Omental fat pad (tissue), 4 donors: ENCODE results near the gene MYCBPAP. TPM values are rescaled to one million over a fixed set of nuclear protein-coding genes. Genes with fewer than 3 reads are reported as not detected.

Experiments
- ATAC-seq: fragments of 150-250 bp; one replicate; pipeline ENCODE4 v1.9.1; 2016; ENCODE audit warnings: mild to moderate bottlenecking, moderate library complexity; ENCODE audit not compliant: low FRiP score
- DNase-seq: peaks from one replicate; pipeline ENCODE4 v3.0.0-alpha.2; 2019; ENCODE audit warnings: low spot score
- CTCF ChIP-seq, 3 donors: fragments of 450-650 bp; IDR thresholded peaks; one replicate each; pipeline ENCODE4 v1.5.1; 2016 to 2017; ENCODE audit warnings: antibody characterized with exemption in 3 of 3, mild to moderate bottlenecking in 3 of 3, moderate library complexity in 2 of 3
- total RNA-seq, 4 donors: library from RNA; depleted of rRNA; stranded (reverse); fragments of >200 nt; gene quantifications; one replicate each; pipeline ENCODE4 v1.1.0, GENCODE V29; 2016

MYCBPAP gene
- 1 to 10 TPM in 2 of 4 donors, under 1 TPM in 1, not detected in 1; 0.36 to 1.9 (median 1.0) TPM for total RNA-seq

- ATAC-seq = peak; percentile 83
Observed at GRCh38 chr17:50507871-50508572, at the start of gene MYCBPAP. MYCBPAP (plus strand) TSS chr17:50508439; CDS start chr17:50508675, 236 bp downstream.

GRCh38 chr17:50458701-50459676 lies 49.2 kb upstream of the MYCBPAP start:
- ATAC-seq (no peak), DNase-seq (no peak)
- no peak for TF ChIP-seq CTCF (IDR thresholded peaks at IDR 0.05)

More at GRCh38 chr17:50507871-50508572, at the start of gene MYCBPAP:
- TF ChIP-seq CTCF (IDR thresholded peaks at IDR 0.05) = no peak
- peak; percentile 73 for DNase-seq

GRCh38 chr17:50459756-50460155 lies 48.5 kb upstream of the MYCBPAP start:
- no peak for DNase-seq
- ATAC-seq = no peak
- TF ChIP-seq CTCF (IDR thresholded peaks at IDR 0.05) = no peak

- ATAC-seq (no peak), DNase-seq (no peak)
- TF ChIP-seq CTCF (IDR thresholded peaks at IDR 0.05) = no peak
Observed at GRCh38 chr17:50460831-50461526, 47.3 kb upstream of the MYCBPAP start.

- no peak for ATAC-seq
- TF ChIP-seq CTCF (IDR thresholded peaks at IDR 0.05) = no peak
Observed at GRCh38 chr17:50461550-50462132, 46.6 kb upstream of the MYCBPAP start.

GRCh38 chr17:50462446-50462845 lies 45.8 kb upstream of the MYCBPAP start:
- ATAC-seq (no peak), DNase-seq (no peak)
- TF ChIP-seq CTCF (IDR thresholded peaks at IDR 0.05) = no peak

More at GRCh38 chr17:50461550-50462132, 46.6 kb upstream of the MYCBPAP start:
- DNase-seq = no peak
